DMS153 treated with DMSO at 0.1 percent for 48 hours (cell line): ENCODE results near the gene AK9.
"Not testable (repeated sequence)": the region's sequence is repeated elsewhere in the genome, so short reads cannot be mapped to it uniquely, and the experiment has no call there.

ENCODE experiments used
- DNase-seq: peaks from one replicate; lab custom pipeline; 2025; ENCODE audit not compliant: unreplicated experiment; lab: John Stamatoyannopoulos, UW

The AK9 gene

GRCh38 chr6:109461733-109462526, 229.1 kb downstream of the AK9 start:
- no peak for DNase-seq

- not testable (repeated sequence) for DNase-seq
These were observed 229.8 kb downstream of the AK9 start for GRCh38 chr6:109461205-109461604.

- DNase-seq = no peak
These were observed 230.7 kb downstream of the AK9 start for GRCh38 chr6:109460161-109460829.

GRCh38 chr6:109458774-109459531, 232.0 kb downstream of the AK9 start:
- no peak for DNase-seq

GRCh38 chr6:109457562-109457996, 233.4 kb downstream of the AK9 start:
- no peak for DNase-seq

GRCh38 chr6:109456710-109457561, 234.1 kb downstream of the AK9 start:
- peak; percentile 19 for DNase-seq

GRCh38 chr6:109456111-109456583, 234.9 kb downstream of the AK9 start:
- peak; percentile 44 for DNase-seq

GRCh38 chr6:109455437-109456110, 235.4 kb downstream of the AK9 start, which contains the start of gene MICAL1:
Gene MICAL1, minus strand, starts transcription at chr6:109455772. Its CDS starts 1,576 bp downstream, at chr6:109454196.
- peak; percentile 80 for DNase-seq

- no peak for DNase-seq
These were observed 236.2 kb downstream of the AK9 start for GRCh38 chr6:109454496-109455436.

- DNase-seq = no peak
These were observed 237.2 kb downstream of the AK9 start for GRCh38 chr6:109453594-109454495.

- DNase-seq = no peak
These were observed 237.8 kb downstream of the AK9 start for GRCh38 chr6:109453156-109453555.

- no peak for DNase-seq
These were observed 238.8 kb downstream of the AK9 start for GRCh38 chr6:109452181-109452580.

GRCh38 chr6:109451376-109451775, 239.6 kb downstream of the AK9 start:
- DNase-seq = no peak

GRCh38 chr6:109450801-109451200, 240.2 kb downstream of the AK9 start:
- DNase-seq = no peak

- DNase-seq = no peak
These were observed 241.0 kb downstream of the AK9 start for GRCh38 chr6:109449795-109450673.

GRCh38 chr6:109449064-109449794, 241.8 kb downstream of the AK9 start:
- DNase-seq = no peak
